ENCODE measurements around the gene WSB2. TPM values are rescaled to one million over a fixed set of nuclear protein-coding genes. Genes with fewer than 3 reads are reported as not detected.

WSB2 gene
- total RNA-seq, 1 donor from 2014 or later: 84.2 TPM

DNA sequence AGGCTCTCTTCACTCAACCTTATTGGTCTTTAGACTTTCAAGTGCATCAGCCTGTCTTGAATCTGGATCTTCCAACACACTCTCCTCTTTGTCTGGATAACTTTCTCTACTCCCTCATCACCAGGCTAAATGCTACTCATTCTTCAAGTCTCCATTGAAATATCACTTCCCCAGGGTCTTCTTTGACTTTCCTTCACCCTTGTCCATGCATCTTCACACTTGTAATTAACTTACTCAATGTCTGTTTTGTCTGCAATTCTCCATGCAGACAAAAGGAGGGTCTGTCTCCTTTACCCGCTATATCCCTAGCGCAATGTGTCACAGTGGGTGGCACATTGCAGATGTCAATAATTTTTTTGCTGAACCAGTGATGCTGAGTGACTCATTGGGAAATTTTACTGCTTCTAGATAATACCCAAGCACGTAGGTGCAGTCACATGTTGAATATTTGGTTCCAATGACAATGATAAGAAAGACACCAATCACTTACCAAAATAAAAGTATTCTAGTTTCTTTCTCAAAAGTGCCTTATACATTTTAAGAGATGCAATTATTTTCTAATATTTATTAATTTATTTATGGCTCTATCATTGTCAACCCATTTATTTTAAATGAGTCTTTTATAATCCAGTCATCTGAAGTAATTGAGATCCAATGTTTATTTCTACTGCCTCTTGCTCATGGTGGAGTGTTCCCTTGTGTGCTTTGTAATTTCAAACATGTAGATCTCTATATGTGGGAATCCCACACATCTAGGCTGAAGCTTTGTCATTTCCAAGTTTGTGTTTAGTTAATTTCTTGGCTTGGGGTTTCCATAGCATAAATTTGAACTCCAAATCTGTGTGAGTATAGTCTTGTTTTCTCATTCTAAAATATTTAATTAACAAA, 66.2 kb downstream of the WSB2 start:
- peaks cover 5% of the 10 kb centered on the region for H3K4me1 Mint-ChIP-seq (ENCODE audit: low read depth)
- peaks cover 12% of the 10 kb centered on the region for H3K9me3 Mint-ChIP-seq
- no peak overlapping the region for H3K27ac Mint-ChIP-seq
- no peak overlapping the region for H3K4me3 Mint-ChIP-seq (ENCODE audit: low read depth)
- no peaks in the 10 kb centered on the region for H3K36me3 Mint-ChIP-seq (ENCODE audit: low read depth)
- H3K27me3 Mint-ChIP-seq (ENCODE audit: low read depth): no peaks in the 10 kb centered on the region
- no peak for DNase-seq (ENCODE audit: low spot score)
- intact Hi-C loops (cut with micrococcal nuclease): no loop called here

DNA sequence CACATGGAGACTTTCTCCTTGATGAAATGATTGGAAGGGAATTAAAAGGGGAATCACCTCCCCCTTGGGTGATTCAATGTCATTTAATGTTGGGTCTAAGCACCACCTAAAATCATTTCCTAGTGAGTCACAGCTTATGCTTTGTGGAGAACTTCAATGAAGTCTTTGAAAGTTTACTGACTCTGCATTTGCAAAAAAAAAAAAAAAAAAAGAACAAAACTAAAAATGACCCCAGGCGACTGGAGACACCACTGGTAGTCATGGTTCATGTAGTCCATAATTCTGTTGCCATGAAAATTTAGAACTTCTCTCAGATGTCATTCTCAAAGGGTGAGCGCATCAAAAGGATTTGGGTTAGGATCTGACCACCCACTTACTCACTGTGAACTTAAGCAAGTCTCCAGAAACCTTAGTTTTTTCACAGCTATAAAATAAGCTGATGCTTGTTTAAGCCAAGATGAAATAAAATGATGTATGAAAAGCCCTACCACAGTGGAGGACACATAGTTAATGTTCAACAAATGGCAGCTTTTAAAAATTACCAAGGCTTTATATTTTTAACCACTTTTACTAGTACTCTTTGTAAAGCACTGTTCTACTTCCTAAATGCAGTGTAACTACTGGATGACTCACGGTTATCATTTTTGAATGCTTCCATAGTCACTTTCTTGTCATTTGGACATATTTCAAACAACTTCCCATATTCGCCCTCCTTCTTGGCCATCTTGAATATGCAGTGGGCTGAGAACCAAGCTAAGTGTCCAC, 74.1 kb downstream of the WSB2 start:
- no peak for DNase-seq (ENCODE audit: low spot score)
- intact Hi-C loops (cut with micrococcal nuclease): no loop called here
- H3K4me3 Mint-ChIP-seq (ENCODE audit: low read depth): no peak overlapping the region
- H3K27ac Mint-ChIP-seq: no peak overlapping the region
- no peaks in the 10 kb centered on the region for H3K27me3 Mint-ChIP-seq (ENCODE audit: low read depth)
- no peaks in the 10 kb centered on the region for H3K36me3 Mint-ChIP-seq (ENCODE audit: low read depth)
- no peaks in the 10 kb centered on the region for H3K4me1 Mint-ChIP-seq (ENCODE audit: low read depth)
- H3K9me3 Mint-ChIP-seq: peaks cover 4% of the 10 kb centered on the region

DNA sequence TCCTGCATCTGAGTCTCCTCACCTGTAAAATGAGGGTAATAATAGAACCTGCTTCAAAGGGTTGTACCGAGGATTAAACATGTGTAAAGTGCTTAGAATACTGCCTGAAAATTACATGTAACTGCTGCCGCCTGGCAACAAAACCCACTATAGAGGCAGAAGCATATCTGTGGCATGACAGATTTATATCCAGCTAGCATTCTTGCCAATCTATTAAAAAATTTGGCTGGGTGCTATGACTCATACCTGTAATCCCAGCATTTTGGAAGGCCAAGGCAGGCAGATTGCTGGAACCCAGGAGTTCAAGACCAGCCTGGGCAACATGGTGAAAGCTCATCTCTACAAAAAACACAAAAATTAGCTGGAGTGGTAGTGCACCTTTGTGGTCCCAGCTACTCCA, 75.8 kb downstream of the WSB2 start:
- Mint-ChIP-seq H3K27ac (no peak overlapping the region), H3K4me3 (ENCODE audit: low read depth) (no peak overlapping the region), H3K9me3 (peaks cover 4% of the 10 kb centered on the region), H3K4me1 (ENCODE audit: low read depth) (no peaks in the 10 kb centered on the region), H3K27me3 (ENCODE audit: low read depth) (peaks cover 2% of the 10 kb centered on the region), H3K36me3 (ENCODE audit: low read depth) (no peaks in the 10 kb centered on the region)
- intact Hi-C loops (cut with micrococcal nuclease): no loop called here
- DNase-seq (ENCODE audit: low spot score): no peak

Other genes starting within 250 kb of the WSB2 start
- gene KSR2, start 92.2 kb downstream of the WSB2 start, total RNA-seq: 0.05 and 0.09 TPM in 2 replicates
- gene RFC5, start 44.5 kb downstream of the WSB2 start, total RNA-seq: 61.9 and 65.8 TPM in 2 replicates
- gene VSIG10, start 42.8 kb upstream of the WSB2 start, total RNA-seq: 9.6 and 11.1 TPM in 2 replicates
- gene PEBP1, start 74.9 kb upstream of the WSB2 start, total RNA-seq: 177 and 184 TPM in 2 replicates

All from activated T-helper 2 cell treated with anti-CD3 and anti-CD28 coated beads, Interferon-gamma antibody, Interleukin-2, Interleukin-4, amounts not matched to agents 10 μg/mL and 5 μg/mL and 100 μg/mL, durations not matched to agents 14 hours and 24 hours and 36 hours (primary cell).